Muscle layer of duodenum (tissue), 2 donors: ENCODE data around the gene CHPT1.
"Not testable (repeated sequence)": the region's sequence is repeated elsewhere in the genome, so short reads cannot be mapped to it uniquely, and the experiment has no call there.

Source experiments
- H3K27ac ChIP-seq: one replicate; pipeline ENCODE4 v1.7.0; 2013; ENCODE audit warnings: mild to moderate bottlenecking, low read length
- H3K27me3 ChIP-seq: one replicate; pipeline ENCODE4 v1.7.0; 2013; ENCODE audit warnings: low read depth, mild to moderate bottlenecking, control low read depth, low read length
- H3K36me3 ChIP-seq, 2 donors: one replicate each; pipeline ENCODE4 v1.7.0; 2013; ENCODE audit warnings: low read length in 2 of 2, control low read depth in 1 of 2, mild to moderate bottlenecking in 1 of 2; ENCODE audit not compliant: insufficient read depth in 2 of 2, control insufficient read depth in 1 of 2
- H3K4me1 ChIP-seq, 2 donors: one replicate each; pipeline ENCODE4 v1.7.0; 2013; ENCODE audit warnings: low read length in 2 of 2, mild to moderate bottlenecking in 2 of 2, control low read depth in 1 of 2, moderate library complexity in 1 of 2; ENCODE audit not compliant: insufficient read depth in 2 of 2, control insufficient read depth in 1 of 2
- H3K4me3 ChIP-seq, 2 donors: one replicate each; pipeline ENCODE4 v1.7.0; 2013; ENCODE audit warnings: low read length in 2 of 2, low read depth in 1 of 2, mild to moderate bottlenecking in 1 of 2
- H3K9me3 ChIP-seq, 2 donors: one replicate each; pipeline ENCODE4 v1.7.0; 2013; ENCODE audit warnings: low read length in 2 of 2, control low read depth in 1 of 2, mild to moderate bottlenecking in 1 of 2; ENCODE audit not compliant: control insufficient read depth in 1 of 2
- donor health status: healthy.

CHPT1 gene

GRCh38 chr12:101727098-101727497 is 29.7 kb downstream of the CHPT1 start:
- Histone ChIP-seq H3K4me3 (no peak overlapping the region), H3K27ac (no peak overlapping the region), H3K36me3 (peaks cover 25 to 29% of the 10 kb centered on the region in 2 donors), H3K27me3 (no peaks in the 10 kb centered on the region), H3K4me1 (no peaks in the 10 kb centered on the region), H3K9me3 (no peaks in the 10 kb centered on the region)

GRCh38 chr12:101729842-101730241 is 32.4 kb downstream of the CHPT1 start:
- Histone ChIP-seq H3K27me3 (no peaks in the 10 kb centered on the region), H3K9me3 (no peaks in the 10 kb centered on the region), H3K36me3 (peaks cover 26 to 29% of the 10 kb centered on the region in 2 donors), H3K27ac (no peak overlapping the region), H3K4me3 (no peak overlapping the region), H3K4me1 (no peaks in the 10 kb centered on the region)

GRCh38 chr12:101732318-101732717 is 34.9 kb downstream of the CHPT1 start:
- Histone ChIP-seq H3K36me3 (peaks cover 19 to 22% of the 10 kb centered on the region in 2 donors), H3K27ac (no peak overlapping the region), H3K4me1 (no peaks in the 10 kb centered on the region), H3K4me3 (no peak overlapping the region), H3K27me3 (no peaks in the 10 kb centered on the region), H3K9me3 (no peaks in the 10 kb centered on the region)

GRCh38 chr12:101733166-101733565 is 35.7 kb downstream of the CHPT1 start:
- Histone ChIP-seq H3K27ac (no peak overlapping the region), H3K4me3 (no peak overlapping the region), H3K9me3 (no peaks in the 10 kb centered on the region), H3K4me1 (no peaks in the 10 kb centered on the region), H3K36me3 (peaks cover 22 to 24% of the 10 kb centered on the region in 2 donors), H3K27me3 (no peaks in the 10 kb centered on the region)

- H3K4me3 ChIP-seq, H3K27ac ChIP-seq, H3K4me1 ChIP-seq, H3K9me3 ChIP-seq, H3K27me3 ChIP-seq: not testable (repeated sequence)
- H3K36me3 ChIP-seq, result peaks cover 19 to 25% of the 10 kb centered on the region in 2 donors
Observed at GRCh38 chr12:101734482-101734881, 37.0 kb downstream of the CHPT1 start.

GRCh38 chr12:101737476-101737875 is 40.0 kb downstream of the CHPT1 start:
- Histone ChIP-seq H3K4me3 (no peak overlapping the region), H3K27me3 (no peaks in the 10 kb centered on the region), H3K9me3 (no peaks in the 10 kb centered on the region), H3K27ac (no peak overlapping the region), H3K4me1 (no peaks in the 10 kb centered on the region), H3K36me3 (peaks cover 13 to 18% of the 10 kb centered on the region in 2 donors)

GRCh38 chr12:101738920-101739665 is 41.7 kb downstream of the CHPT1 start, which contains the start of gene SYCP3:
SYCP3 (minus strand) TSS chr12:101739462; CDS start chr12:101737935, 1,527 bp downstream.
- no peaks in the 10 kb centered on the region for H3K9me3 ChIP-seq
- peaks cover 7 to 25% of the 10 kb centered on the region in 2 donors for H3K36me3 ChIP-seq
- no peak within 1 kb of the TSS for H3K27ac ChIP-seq
- H3K4me3 ChIP-seq, result no peak within 1 kb of the TSS
- no peaks in the 10 kb centered on the region for H3K4me1 ChIP-seq
- H3K27me3 ChIP-seq, result no peaks in the 10 kb centered on the region

GRCh38 chr12:101740566-101740965 is 43.1 kb downstream of the CHPT1 start:
- H3K4me1 ChIP-seq, result no peaks in the 10 kb centered on the region

GRCh38 chr12:101740980-101741379 is 43.5 kb downstream of the CHPT1 start:
- peaks cover 17 to 30% of the 10 kb centered on the region in 2 donors for H3K36me3 ChIP-seq

More at GRCh38 chr12:101740566-101740965, 43.1 kb downstream of the CHPT1 start:
- H3K27ac ChIP-seq, result no peak overlapping the region
- no peak overlapping the region for H3K4me3 ChIP-seq
- no peaks in the 10 kb centered on the region for H3K27me3 ChIP-seq
- H3K36me3 ChIP-seq, result peaks cover 17 to 30% of the 10 kb centered on the region in 2 donors
- H3K9me3 ChIP-seq, result no peaks in the 10 kb centered on the region

GRCh38 chr12:101743242-101743641 is 45.8 kb downstream of the CHPT1 start:
- Histone ChIP-seq H3K4me1 (no peaks in the 10 kb centered on the region), H3K27me3 (no peaks in the 10 kb centered on the region), H3K36me3 (peaks cover 21 to 45% of the 10 kb centered on the region in 2 donors), H3K9me3 (no peaks in the 10 kb centered on the region), H3K4me3 (no peak overlapping the region), H3K27ac (no peak overlapping the region)

More at GRCh38 chr12:101740980-101741379, 43.5 kb downstream of the CHPT1 start:
- Histone ChIP-seq H3K4me1 (no peaks in the 10 kb centered on the region), H3K9me3 (no peaks in the 10 kb centered on the region), H3K27me3 (no peaks in the 10 kb centered on the region), H3K4me3 (no peak overlapping the region), H3K27ac (no peak overlapping the region)

GRCh38 chr12:101743724-101744472 is 46.5 kb downstream of the CHPT1 start:
- peaks cover 25 to 45% of the 10 kb centered on the region in 2 donors for H3K36me3 ChIP-seq
- H3K4me1 ChIP-seq, result no peaks in the 10 kb centered on the region
- no peak overlapping the region for H3K27ac ChIP-seq
- no peaks in the 10 kb centered on the region for H3K9me3 ChIP-seq
- H3K4me3 ChIP-seq, result no peak overlapping the region
- no peaks in the 10 kb centered on the region for H3K27me3 ChIP-seq
